HEK293 (cell line): ENCODE data around the gene PLK5.
A peak's percentile ranks its signal among the peaks of the same experiment; 100 is the strongest.

Source experiments
- CTCF ChIA-PET: fragments of 350-600 bp; formaldehyde crosslinking; extraction: SDS; loops from one replicate; lab custom pipeline; 2021; ENCODE audit warnings: antibody characterized with exemption; lab: Yijun Ruan, JAX
- POLR2A ChIA-PET: fragments of 300-600 bp; formaldehyde crosslinking; extraction: SDS; loops from one replicate; lab custom pipeline; 2020; ENCODE audit warnings: antibody characterized with exemption, inconsistent platforms; lab: Yijun Ruan, JAX
- H3K27ac ChIP-seq: fragments of 200-500 bp; sonication (Bioruptor generic); 2 replicates; pipeline ENCODE4 v1.5.1; 2014; ENCODE audit warnings: low read depth, low read length, control low read depth, inconsistent platforms; ENCODE audit errors: extremely low read depth
- H3K36me3 ChIP-seq, 2 experiments: fragments of 200-500 bp in 1 of 2; sonication (Bioruptor generic) in 1 of 2; 1 replicate in 1 of 2; 2 replicates in 1 of 2; pipeline ENCODE4 v1.5.1; 2014 to 2017; ENCODE audit warnings: inconsistent platforms in 2 of 2, low read length in 2 of 2; ENCODE audit not compliant: control insufficient read depth in 2 of 2, insufficient read depth in 1 of 2
- H3K4me1 ChIP-seq: fragments of 200-500 bp; sonication (Bioruptor generic); 2 replicates; pipeline ENCODE4 v1.5.1; 2014; ENCODE audit warnings: mild to moderate bottlenecking, low read length, inconsistent platforms; ENCODE audit not compliant: control insufficient read depth, insufficient read depth
- H3K4me3 ChIP-seq: 2 replicates; pipeline ENCODE4 v1.5.1; 2011; ENCODE audit warnings: low read depth, mild to moderate bottlenecking, control low read depth, low read length, moderate library complexity
- H3K9me3 ChIP-seq: fragments of 200-500 bp; sonication (Bioruptor generic); 2 replicates; pipeline ENCODE4 v1.5.1; 2014; ENCODE audit warnings: low read depth, low read length, inconsistent platforms; ENCODE audit not compliant: control insufficient read depth, insufficient read depth
- BCL11A ChIP-seq: fragments of 450-650 bp; formaldehyde crosslinking; IDR thresholded peaks from 2 replicates; pipeline ENCODE4 v1.5.1; 2016; ENCODE audit warnings: low read depth, missing biosample characterization, missing genetic modification characterization
- BCL11B ChIP-seq: fragments of 450-650 bp; formaldehyde crosslinking; IDR thresholded peaks from 2 replicates; pipeline ENCODE4 v1.5.1; 2016; ENCODE audit warnings: low read depth, missing biosample characterization, missing genetic modification characterization
- GLIS1 ChIP-seq: fragments of 450-650 bp; formaldehyde crosslinking; IDR thresholded peaks from 2 replicates; pipeline ENCODE4 v1.5.1; 2016; ENCODE audit warnings: missing biosample characterization, missing genetic modification characterization
- PATZ1 ChIP-seq: fragments of 450-650 bp; formaldehyde crosslinking; IDR thresholded peaks from 2 replicates; pipeline ENCODE4 v1.5.1; 2016; ENCODE audit warnings: missing biosample characterization, missing genetic modification characterization
- PBX3 ChIP-seq: sonication (generic); formaldehyde crosslinking; IDR thresholded peaks from 2 replicates; pipeline ENCODE4 v1.8.1; 2022; ENCODE audit warnings: mild to moderate bottlenecking, moderate library complexity, missing genetic modification reagents
- ZBTB20 ChIP-seq: fragments of 450-650 bp; formaldehyde crosslinking; IDR thresholded peaks from 2 replicates; pipeline ENCODE4 v1.5.1; 2016; ENCODE audit warnings: missing biosample characterization, missing genetic modification characterization
- ZBTB8A ChIP-seq: fragments of 450-650 bp; formaldehyde crosslinking; IDR thresholded peaks from 2 replicates; pipeline ENCODE4 v1.5.1; 2016; ENCODE audit warnings: missing biosample characterization, missing genetic modification characterization
- ZNF114 ChIP-seq: fragments of 450-650 bp; formaldehyde crosslinking; IDR thresholded peaks from 2 replicates; pipeline ENCODE4 v1.5.0; 2017; ENCODE audit warnings: missing biosample characterization, missing genetic modification characterization
- ZNF121 ChIP-seq: fragments of 450-650 bp; formaldehyde crosslinking; IDR thresholded peaks from 2 replicates; pipeline ENCODE4 v1.5.1; 2016; ENCODE audit warnings: missing biosample characterization, missing genetic modification characterization
- ZNF146 ChIP-seq: fragments of 450-650 bp; formaldehyde crosslinking; IDR thresholded peaks from 2 replicates; pipeline ENCODE4 v1.5.1; 2016; ENCODE audit warnings: missing biosample characterization, missing genetic modification characterization
- ZNF157 ChIP-seq: fragments of 450-650 bp; formaldehyde crosslinking; IDR thresholded peaks from 2 replicates; pipeline ENCODE4 v1.5.1; 2016; ENCODE audit warnings: missing biosample characterization, missing genetic modification characterization
- ZNF768 ChIP-seq: fragments of 450-650 bp; formaldehyde crosslinking; IDR thresholded peaks from 2 replicates; pipeline ENCODE4 v1.5.1; 2018; ENCODE audit warnings: missing biosample characterization, mild to moderate bottlenecking, missing genetic modification characterization
- TF ChIP-seq, protein P1 (sequence below): fragments of 450-650 bp; formaldehyde crosslinking; IDR thresholded peaks from 2 replicates; pipeline ENCODE4 v1.5.1; 2016; ENCODE audit warnings: missing biosample characterization, missing genetic modification characterization
- TF ChIP-seq, protein P2 (sequence below): fragments of 450-650 bp; formaldehyde crosslinking; IDR thresholded peaks from 2 replicates; pipeline ENCODE4 v1.5.1; 2016; ENCODE audit warnings: missing biosample characterization, missing genetic modification characterization
- TF ChIP-seq, protein P3 (sequence below): fragments of 450-650 bp; formaldehyde crosslinking; IDR thresholded peaks from 2 replicates; pipeline ENCODE4 v1.5.0; 2017; ENCODE audit warnings: missing biosample characterization, missing genetic modification characterization, borderline replicate concordance

PLK5 gene

DNA sequence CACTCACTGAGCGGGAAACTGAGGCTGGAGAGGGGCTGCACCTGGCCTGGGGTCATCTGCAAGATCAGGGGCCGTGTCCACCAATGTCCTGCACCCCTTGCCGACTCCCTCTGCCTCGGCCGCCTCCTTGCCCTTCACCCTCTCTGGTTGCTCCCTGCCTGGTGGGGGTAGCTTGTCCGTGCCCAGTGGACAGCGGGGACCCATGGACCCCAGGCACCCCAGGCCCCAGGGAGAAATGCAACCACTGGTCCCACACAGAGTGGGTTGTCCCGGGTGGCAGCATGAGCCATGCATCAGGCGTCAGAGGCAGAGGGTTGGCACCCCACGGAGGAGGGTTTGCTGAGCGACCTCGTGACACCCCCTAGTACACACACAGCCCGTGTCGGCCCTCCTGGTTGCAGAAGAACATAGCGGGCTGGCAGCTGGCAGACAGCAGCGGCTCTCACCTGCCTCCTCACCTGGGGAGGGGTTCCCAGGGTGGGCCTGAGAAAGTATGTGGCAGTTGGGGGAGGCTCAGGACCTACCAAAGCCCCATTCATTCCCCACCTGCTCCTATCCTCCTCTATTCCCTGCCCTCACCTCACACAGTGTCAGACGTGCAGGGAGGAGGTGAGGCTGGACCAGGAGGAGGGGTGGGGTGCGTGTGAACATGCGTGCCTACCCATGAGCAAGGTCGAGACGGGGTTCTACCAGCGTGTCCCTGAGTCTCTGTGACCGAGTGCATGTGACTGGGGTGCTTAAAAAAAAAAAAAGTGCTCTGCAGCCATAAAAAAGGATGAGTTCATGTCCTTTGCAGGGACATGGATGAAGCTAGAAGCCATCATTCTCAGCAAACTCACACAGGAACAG lies 19.7 kb upstream of the PLK5 start:
- Histone ChIP-seq H3K4me3 (no peak overlapping the region), H3K9me3 (no peaks in the 10 kb centered on the region), H3K4me1 (peaks cover 3% of the 10 kb centered on the region; the same call in 1 of the 2 replicates), H3K27ac (no peak overlapping the region), H3K36me3 (no peaks in the 10 kb centered on the region)
- TF ChIP-seq PBX3 (no peak), ZBTB20 (tag by site-specific recombination) (no peak), ZNF146 (tag by site-specific recombination) (0 out of 2 replicates have a peak, but pooled peaks have one; percentile 12)
- POLR2A ChIA-PET, result interaction anchor here (0.6 kb wide), 1 partner anchor 13 kb away, joined by 6 read pairs; the partner anchor contains the start of gene REEP6
- CTCF ChIA-PET, result interaction anchor here (0.7 to 1.2 kb wide), 6 partner anchors 10 to 201 kb away, joined by 3 to 4 read pairs (median 3); partner anchors contain the start of gene PCSK4

DNA sequence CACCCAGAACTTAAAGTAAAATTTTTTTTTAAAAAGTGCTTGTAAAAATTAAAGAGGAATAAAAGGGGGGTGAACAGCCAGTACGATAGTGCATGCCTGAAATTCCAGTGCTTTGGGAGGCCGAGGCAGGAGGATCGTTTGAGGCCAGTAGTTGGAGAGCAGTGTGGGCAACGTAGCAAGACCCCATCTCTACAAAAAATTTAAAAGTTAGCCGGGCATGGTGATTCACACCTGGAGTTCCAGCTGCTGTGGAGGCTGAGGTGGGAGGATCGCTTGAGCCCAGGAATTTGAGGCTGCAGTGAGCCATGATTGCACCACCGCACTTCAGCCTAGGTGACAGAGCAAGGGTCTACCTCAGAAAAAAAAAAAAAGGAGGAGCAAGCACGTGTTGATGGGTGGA lies 18.9 kb upstream of the PLK5 start:
- ChIA-PET CTCF (interaction anchor here (0.7 kb wide), 1 partner anchor 201 kb away, joined by 3 read pairs; no protein-coding TSS in a partner anchor), POLR2A (interaction anchor here (0.6 kb wide), 1 partner anchor 14 kb away, joined by 6 read pairs; the partner anchor contains the start of gene REEP6)
- Histone ChIP-seq H3K4me3 (no peak overlapping the region), H3K36me3 (no peaks in the 10 kb centered on the region), H3K9me3 (no peaks in the 10 kb centered on the region), H3K27ac (no peak overlapping the region), H3K4me1 (peaks cover 3% of the 10 kb centered on the region; the same call in 1 of the 2 replicates)
- TF ChIP-seq ZBTB8A (tag by site-specific recombination), result 0 out of 2 replicates have a peak, but pooled peaks have one; percentile 5
- no peak for TF ChIP-seq ZNF157 (tag by site-specific recombination)
- TF ChIP-seq ZNF121 (tag by site-specific recombination), result peak; percentile 78

DNA sequence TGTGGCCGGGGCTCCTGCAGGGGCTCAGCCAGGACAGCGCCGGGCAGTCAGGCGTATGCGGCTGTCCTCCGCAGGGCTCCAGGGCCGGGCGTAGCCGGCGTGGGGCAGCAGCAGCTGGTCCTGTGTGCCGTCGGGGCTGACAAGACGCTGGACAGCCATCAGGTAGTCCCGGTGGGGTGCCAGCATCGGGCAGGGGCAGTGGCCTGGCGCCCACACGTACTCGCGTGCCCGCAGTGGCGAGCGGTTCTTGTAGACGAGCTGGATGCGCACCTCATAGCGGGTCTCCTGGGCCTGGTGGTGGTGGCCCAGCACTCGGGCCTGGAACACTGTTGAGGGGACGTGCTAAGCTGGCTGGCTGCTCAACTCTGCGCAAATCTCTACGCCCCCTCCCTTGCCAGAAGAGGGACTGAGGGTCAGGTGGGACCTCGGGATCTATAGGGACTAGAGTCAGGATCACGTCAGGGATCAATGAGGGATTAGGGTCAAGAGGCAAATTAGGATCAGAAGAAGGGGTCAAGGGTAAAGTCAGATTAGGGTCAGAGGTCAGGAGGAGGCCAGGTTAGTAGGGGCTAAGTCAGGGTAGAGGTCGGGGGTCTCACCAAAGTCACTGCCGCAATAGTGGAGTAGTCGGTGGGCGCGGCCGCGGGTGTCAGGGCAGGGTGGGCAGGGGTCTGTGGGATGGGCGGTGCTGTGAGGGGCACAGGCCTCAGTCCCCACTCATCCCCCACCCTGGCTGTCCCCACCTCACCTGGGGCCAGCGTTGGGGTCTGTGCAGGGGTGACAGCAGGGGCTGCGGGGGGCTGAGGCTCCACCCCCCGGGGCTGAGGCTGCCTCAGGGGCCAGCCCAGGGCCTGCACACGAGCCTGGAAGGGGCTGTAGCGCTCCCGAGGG lies 17.6 kb upstream of the PLK5 start:
- Histone ChIP-seq H3K4me3 (no peak overlapping the region), H3K4me1 (peaks cover 3% of the 10 kb centered on the region; the same call in 1 of the 2 replicates), H3K27ac (no peak overlapping the region), H3K9me3 (no peaks in the 10 kb centered on the region), H3K36me3 (no peaks in the 10 kb centered on the region)
- CTCF ChIA-PET, result interaction anchor here (0.6 kb wide), 1 partner anchor 312 kb away, joined by 4 read pairs; no protein-coding TSS in a partner anchor
- TF ChIP-seq ZBTB20 (tag by site-specific recombination) (no peak), ZNF768 (no peak), GLIS1 (peak; percentile 38), BCL11A (tag by site-specific recombination) (peak; percentile 70; the same call in 1 of the 2 replicates), ZNF114 (no peak), BCL11B (peak; percentile 94), PATZ1 (tag by site-specific recombination) (0 out of 2 replicates have a peak, but pooled peaks have one; percentile 14)
- TF ChIP-seq, protein P1, sequence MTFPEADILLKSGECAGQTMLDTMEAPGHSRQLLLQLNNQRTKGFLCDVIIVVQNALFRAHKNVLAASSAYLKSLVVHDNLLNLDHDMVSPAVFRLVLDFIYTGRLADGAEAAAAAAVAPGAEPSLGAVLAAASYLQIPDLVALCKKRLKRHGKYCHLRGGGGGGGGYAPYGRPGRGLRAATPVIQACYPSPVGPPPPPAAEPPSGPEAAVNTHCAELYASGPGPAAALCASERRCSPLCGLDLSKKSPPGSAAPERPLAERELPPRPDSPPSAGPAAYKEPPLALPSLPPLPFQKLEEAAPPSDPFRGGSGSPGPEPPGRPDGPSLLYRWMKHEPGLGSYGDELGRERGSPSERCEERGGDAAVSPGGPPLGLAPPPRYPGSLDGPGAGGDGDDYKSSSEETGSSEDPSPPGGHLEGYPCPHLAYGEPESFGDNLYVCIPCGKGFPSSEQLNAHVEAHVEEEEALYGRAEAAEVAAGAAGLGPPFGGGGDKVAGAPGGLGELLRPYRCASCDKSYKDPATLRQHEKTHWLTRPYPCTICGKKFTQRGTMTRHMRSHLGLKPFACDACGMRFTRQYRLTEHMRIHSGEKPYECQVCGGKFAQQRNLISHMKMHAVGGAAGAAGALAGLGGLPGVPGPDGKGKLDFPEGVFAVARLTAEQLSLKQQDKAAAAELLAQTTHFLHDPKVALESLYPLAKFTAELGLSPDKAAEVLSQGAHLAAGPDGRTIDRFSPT (tag by site-specific recombination), result peak; percentile 16; the same call in 1 of the 2 replicates
- TF ChIP-seq, protein P2, sequence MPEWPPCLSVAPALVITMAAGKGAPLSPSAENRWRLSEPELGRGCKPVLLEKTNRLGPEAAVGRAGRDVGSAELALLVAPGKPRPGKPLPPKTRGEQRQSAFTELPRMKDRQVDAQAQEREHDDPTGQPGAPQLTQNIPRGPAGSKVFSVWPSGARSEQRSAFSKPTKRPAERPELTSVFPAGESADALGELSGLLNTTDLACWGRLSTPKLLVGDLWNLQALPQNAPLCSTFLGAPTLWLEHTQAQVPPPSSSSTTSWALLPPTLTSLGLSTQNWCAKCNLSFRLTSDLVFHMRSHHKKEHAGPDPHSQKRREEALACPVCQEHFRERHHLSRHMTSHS, result no peak
- TF ChIP-seq, protein P3, sequence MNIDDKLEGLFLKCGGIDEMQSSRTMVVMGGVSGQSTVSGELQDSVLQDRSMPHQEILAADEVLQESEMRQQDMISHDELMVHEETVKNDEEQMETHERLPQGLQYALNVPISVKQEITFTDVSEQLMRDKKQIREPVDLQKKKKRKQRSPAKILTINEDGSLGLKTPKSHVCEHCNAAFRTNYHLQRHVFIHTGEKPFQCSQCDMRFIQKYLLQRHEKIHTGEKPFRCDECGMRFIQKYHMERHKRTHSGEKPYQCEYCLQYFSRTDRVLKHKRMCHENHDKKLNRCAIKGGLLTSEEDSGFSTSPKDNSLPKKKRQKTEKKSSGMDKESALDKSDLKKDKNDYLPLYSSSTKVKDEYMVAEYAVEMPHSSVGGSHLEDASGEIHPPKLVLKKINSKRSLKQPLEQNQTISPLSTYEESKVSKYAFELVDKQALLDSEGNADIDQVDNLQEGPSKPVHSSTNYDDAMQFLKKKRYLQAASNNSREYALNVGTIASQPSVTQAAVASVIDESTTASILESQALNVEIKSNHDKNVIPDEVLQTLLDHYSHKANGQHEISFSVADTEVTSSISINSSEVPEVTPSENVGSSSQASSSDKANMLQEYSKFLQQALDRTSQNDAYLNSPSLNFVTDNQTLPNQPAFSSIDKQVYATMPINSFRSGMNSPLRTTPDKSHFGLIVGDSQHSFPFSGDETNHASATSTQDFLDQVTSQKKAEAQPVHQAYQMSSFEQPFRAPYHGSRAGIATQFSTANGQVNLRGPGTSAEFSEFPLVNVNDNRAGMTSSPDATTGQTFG (tag by site-specific recombination), result no peak
- POLR2A ChIA-PET, result interaction anchor here (0.6 to 1.6 kb wide), 2 partner anchors 15 to 89 kb away, joined by 3 read pairs; partner anchors contain the start of gene REEP6
